Activated CD4-positive, CD25-positive, alpha-beta regulatory T cell treated with anti-CD3 and anti-CD28 coated beads, Interleukin-2, amount 50 U/mL, for 72 hours (primary cell): ENCODE results near the gene MSRB3.

ENCODE experiments used
- DNase-seq: peaks from one replicate; pipeline ENCODE4 v3.0.0; 2021

The MSRB3 gene

DNA sequence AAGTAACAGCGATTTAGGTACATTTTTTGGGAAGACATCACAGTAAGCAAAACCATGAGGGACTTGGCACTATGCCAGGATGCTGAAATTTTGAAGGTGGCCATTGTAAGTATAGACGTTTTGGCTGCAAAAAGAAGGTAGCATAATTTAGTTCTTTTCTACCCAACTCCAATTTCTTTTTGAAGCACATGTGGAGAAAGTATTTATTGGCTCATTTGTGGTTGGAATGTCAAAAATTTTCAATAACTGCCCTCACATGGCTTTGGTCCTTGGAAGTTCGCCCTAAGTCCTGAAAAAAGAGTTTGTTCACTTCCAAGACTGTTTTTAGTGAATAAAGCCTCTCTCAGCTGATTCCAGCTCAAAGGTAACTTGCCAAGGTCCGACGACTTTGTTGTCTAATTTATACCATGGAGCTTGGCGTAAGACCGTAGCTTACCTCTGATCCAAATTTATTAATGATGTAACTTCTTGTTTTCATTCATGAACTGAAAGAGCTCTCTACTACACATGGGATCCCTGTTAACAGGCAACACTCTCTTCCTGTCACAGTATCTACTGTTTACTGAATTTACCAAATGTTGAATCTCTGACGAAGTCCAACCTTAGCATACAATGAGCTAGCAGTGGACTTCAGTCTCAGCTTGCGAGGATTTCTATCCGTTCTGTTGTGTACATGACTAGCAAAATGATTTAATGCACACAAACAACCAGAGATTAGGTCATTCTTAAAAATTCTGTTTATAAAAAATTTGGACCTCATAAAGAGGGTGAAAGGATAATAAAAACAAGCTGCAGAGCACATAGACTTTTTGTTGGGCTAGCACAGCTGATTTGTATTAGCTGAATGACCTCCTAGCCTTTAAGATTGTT is 49.0 kb downstream of the MSRB3 start:
- DNase-seq, result no peak

GRCh38 chr12:65329721-65330120 is 51.2 kb downstream of the MSRB3 start:
- no peak for DNase-seq

GRCh38 chr12:65330331-65330730 is 51.8 kb downstream of the MSRB3 start:
- no peak for DNase-seq

- DNase-seq, result no peak
Observed at GRCh38 chr12:65331456-65331855, 53.0 kb downstream of the MSRB3 start.

GRCh38 chr12:65333649-65334048 is 55.2 kb downstream of the MSRB3 start:
- no peak for DNase-seq

- DNase-seq, result no peak
Observed at GRCh38 chr12:65334521-65334920, 56.0 kb downstream of the MSRB3 start.

- no peak for DNase-seq
Observed at GRCh38 chr12:65335021-65335714, 56.7 kb downstream of the MSRB3 start.

GRCh38 chr12:65335981-65336380 is 57.5 kb downstream of the MSRB3 start:
- DNase-seq, result no peak

GRCh38 chr12:65339161-65339560 is 60.7 kb downstream of the MSRB3 start:
- no peak for DNase-seq

DNA sequence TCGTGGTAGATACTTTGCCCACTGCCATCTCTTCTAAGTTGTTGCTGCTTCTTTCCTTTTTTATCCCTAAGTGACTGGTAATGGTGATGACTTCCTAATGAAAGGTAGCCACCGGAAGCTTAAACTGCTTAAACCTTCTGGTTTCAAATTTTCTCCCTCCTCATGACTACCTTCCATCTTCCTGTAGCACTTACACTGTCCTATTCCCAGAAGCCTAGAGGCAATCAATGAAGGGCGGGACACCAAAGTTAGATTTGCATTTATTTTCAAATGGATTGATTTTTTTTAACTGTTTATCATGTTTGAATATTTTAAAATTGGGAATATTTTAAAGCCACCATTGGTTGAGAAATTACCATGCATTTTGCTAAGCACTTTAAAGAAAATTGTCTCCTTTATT is 64.7 kb downstream of the MSRB3 start:
- no peak for DNase-seq

GRCh38 chr12:65343801-65344200 is 65.3 kb downstream of the MSRB3 start:
- DNase-seq, result no peak

GRCh38 chr12:65355461-65355860 is 77.0 kb downstream of the MSRB3 start:
- no peak for DNase-seq

DNA sequence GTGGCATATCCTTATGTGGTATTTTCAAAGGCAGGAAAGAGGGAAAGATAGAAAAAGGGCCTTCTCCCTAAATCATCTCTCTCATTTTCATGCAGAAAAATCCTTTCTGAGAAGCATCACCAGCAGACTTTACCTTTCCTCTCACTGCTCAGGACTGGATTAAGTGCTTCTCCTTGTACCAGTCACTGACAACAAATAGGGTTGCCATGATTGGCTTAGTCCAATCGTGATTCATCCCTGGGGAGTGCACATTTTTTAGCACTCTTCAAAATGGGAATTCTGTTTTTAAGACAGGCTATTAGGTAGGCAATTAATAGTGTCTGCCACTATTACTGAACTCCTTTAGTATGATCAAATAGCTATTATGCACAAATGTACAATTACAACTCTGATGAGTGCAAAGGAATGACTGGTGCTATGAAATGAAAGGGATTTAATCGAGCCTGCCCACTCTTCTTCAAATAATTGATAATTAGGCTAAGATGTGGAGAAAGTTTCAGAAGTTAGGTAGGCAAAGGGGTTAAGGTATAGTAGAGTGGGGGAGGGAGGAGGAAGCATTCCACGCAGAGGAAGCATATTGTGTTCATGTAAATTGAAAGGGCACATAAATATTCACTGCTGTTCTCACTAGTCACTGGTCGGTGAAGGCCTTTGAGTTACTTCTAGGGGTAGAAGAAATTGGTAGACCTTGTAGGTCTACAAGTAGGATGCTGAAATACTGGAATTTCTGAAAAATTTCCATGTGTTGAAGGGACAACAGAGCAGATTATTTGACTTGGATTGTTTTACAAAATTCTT is 84.0 kb downstream of the MSRB3 start:
- no peak for DNase-seq

GRCh38 chr12:65364046-65364445 is 85.6 kb downstream of the MSRB3 start:
- DNase-seq, result no peak

GRCh38 chr12:65367396-65367795 is 88.9 kb downstream of the MSRB3 start:
- no peak for DNase-seq

DNA sequence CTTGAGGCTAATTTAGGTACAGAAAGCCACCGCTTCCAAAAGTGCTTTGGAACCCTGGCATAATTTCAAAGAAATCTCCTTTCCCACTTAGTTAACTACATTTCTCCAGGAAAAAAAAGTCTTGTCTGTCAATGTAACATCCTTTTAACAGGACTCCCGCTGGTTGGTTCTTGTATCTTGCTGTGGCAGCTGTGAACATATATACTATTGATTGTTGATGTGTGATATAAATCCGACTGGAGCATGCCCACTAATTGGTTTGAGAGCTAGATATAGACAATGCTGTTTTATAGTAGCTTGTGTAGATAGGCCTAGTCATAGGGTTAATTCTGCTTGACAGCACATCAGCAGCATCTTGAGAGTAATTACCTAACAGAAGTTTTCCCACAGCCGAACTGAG is 89.6 kb downstream of the MSRB3 start:
- DNase-seq, result no peak

DNA sequence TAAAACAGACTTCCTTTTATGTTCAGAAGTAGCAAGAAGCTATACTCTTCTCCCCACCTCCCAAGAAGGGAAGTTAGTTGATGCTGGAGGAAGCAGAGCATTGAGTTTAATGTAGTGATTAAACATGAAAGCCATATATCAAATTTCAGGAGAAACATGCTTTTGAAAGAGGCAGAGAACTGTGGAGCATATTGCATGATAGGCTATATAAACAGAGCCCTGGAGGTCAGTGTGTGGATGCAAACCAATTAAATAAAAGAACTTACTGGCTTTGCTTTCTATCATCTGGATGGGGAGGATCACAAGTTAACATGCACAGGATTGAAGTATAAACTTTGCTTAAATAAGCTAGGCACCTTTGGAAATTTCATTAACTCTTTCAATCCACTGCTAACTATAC is 94.1 kb downstream of the MSRB3 start:
- DNase-seq, result no peak

DNA sequence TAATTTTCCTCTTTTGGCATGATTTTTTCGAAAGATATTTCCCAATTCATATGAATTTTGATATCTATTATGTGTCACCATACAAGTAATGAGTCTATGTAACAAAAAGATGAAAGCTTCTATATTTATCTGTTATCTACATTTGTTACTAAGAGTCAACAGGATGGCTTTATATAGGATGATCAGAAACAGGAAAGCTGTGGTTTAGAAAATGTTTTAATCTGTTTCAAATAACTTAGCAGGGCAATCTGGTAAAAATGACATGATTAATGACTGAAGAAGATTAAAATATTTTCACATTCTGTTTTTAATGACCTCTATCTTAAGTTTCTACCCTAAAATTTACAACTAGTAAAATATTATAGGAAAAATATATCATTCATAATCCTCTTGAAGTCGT is 105.8 kb downstream of the MSRB3 start:
- DNase-seq, result no peak

DNA sequence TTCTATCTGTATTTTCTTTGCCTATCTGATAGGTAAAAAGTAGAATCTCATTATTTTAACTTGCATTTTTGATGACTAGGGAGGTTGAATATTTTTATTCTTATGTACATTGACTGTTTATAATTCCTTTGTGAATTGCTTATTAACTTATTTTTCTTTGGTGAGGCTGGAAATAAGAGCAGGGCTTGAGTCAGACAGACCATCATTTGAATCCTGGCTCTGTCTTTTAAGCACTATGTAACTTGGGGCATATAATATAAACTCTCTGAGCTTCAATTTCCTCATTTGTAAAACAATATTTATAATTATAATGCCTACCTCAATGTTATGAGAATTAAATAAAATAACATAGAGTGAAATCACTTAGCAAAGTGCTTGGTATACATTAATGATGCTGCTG is 108.9 kb downstream of the MSRB3 start:
- no peak for DNase-seq

GRCh38 chr12:65389436-65389835 is 111.0 kb downstream of the MSRB3 start:
- DNase-seq, result no peak

DNA sequence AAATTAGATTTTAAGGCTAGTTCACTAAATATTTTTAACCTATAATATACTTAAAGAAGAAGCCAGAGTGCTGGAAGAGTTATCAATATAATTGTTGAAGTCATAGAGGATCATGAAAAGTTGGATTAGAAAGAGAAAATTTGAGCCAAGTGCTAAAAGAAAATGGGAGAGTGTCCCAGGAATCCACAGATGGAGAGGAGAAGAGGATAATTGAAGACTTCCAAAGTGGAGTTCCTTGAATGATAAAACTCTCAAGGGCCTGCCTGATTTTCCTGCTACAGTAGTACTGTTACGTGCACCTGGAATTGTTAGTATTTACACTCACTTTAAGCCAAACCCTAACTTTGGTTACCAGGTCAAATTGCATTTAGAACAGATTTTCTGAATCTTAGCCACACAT is 113.2 kb downstream of the MSRB3 start:
- no peak for DNase-seq

- DNase-seq, result no peak
Observed at GRCh38 chr12:65392491-65392890, 114.0 kb downstream of the MSRB3 start.

GRCh38 chr12:65403188-65403587 is 124.7 kb downstream of the MSRB3 start:
- no peak for DNase-seq
